ENCODE results near the gene IRAG1.

IRAG1 gene

DNA sequence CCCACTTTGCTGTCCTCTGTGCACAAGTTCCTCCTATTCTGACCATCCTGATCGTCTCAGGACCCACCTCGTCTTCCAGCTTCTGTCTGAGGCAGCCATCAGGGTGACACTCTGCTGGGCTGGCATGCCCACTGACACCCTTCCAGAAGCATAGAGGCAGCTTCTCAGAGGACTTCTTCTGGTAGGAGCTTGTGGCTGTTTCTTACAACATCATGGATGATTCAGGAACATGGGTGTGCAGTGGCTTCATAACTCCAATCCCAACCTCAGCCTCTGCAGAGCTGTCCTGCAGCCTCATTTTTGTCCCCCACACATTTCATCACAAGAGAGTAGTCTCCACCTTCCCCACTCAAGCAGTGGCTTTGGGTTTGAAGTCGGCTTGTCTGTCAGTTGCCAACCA is 36.6 kb upstream of the IRAG1 start:
- H3K27me3 ChIP-seq, result no peaks in the 10 kb centered on the region
- no peak for DNase-seq
- no peaks in the 10 kb centered on the region for H3K9me3 ChIP-seq
- H3K4me1 ChIP-seq, result no peaks in the 10 kb centered on the region
- TF ChIP-seq, protein P1, sequence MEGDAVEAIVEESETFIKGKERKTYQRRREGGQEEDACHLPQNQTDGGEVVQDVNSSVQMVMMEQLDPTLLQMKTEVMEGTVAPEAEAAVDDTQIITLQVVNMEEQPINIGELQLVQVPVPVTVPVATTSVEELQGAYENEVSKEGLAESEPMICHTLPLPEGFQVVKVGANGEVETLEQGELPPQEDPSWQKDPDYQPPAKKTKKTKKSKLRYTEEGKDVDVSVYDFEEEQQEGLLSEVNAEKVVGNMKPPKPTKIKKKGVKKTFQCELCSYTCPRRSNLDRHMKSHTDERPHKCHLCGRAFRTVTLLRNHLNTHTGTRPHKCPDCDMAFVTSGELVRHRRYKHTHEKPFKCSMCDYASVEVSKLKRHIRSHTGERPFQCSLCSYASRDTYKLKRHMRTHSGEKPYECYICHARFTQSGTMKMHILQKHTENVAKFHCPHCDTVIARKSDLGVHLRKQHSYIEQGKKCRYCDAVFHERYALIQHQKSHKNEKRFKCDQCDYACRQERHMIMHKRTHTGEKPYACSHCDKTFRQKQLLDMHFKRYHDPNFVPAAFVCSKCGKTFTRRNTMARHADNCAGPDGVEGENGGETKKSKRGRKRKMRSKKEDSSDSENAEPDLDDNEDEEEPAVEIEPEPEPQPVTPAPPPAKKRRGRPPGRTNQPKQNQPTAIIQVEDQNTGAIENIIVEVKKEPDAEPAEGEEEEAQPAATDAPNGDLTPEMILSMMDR (IDR thresholded peaks at IDR 0.05; ENCODE audit: low read depth, low read length), result no peak
- no peaks in the 10 kb centered on the region for H3K36me3 ChIP-seq
- H3K4me3 ChIP-seq (ENCODE audit: low read depth, low read length), result no peak overlapping the region

DNA sequence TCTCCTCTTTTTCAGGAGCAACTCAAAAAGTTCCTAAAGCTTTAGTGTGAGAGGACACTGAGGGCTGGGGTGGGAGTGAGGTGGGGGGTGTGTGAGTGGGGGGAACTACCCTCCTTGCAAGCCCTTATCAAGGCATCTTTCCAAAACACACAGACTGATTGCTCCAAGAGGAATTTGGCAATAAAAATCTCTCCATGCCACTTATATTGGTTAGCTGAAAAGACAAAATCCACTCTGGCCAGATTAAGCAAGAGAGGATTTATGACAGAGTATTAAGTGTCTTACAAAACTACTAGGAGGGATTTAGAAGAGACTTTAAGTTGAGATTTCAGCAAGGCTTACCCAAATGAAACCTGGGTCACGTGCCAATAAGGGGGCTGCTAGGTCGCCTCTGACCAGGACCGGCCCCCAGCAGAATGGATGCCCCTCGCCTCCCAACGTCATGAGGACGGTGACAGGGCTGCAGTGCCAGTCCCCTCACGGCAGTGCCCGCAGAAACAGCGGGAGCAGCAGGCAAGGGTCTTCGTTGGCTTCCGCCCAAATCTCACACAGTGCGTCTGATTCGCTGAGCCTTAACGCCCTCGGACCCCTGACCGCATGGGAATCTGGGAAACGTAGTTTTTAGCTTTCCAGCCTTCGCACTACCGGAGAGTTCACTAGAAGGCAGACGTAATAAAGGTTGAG is 35.4 kb upstream of the IRAG1 start:
- no peaks in the 10 kb centered on the region for H3K27me3 ChIP-seq
- no peak for DNase-seq
- TF ChIP-seq, protein P1 (IDR thresholded peaks at IDR 0.05; ENCODE audit: low read depth, low read length), result no peak
- no peaks in the 10 kb centered on the region for H3K36me3 ChIP-seq
- no peaks in the 10 kb centered on the region for H3K4me1 ChIP-seq
- H3K9me3 ChIP-seq, result no peaks in the 10 kb centered on the region
- no peak overlapping the region for H3K4me3 ChIP-seq (ENCODE audit: low read depth, low read length)

- H3K27me3 ChIP-seq, result no peaks in the 10 kb centered on the region
- H3K36me3 ChIP-seq, result no peaks in the 10 kb centered on the region
- TF ChIP-seq, protein P1 (IDR thresholded peaks at IDR 0.05; ENCODE audit: low read depth, low read length), result no peak
- no peaks in the 10 kb centered on the region for H3K9me3 ChIP-seq
- no peaks in the 10 kb centered on the region for H3K4me1 ChIP-seq
- DNase-seq, result no peak
- H3K4me3 ChIP-seq (ENCODE audit: low read depth, low read length), result no peak overlapping the region
Measured at GRCh38 chr11:10728154-10728553, 34.6 kb upstream of the IRAG1 start.

GRCh38 chr11:10727146-10727851 is 33.7 kb upstream of the IRAG1 start:
- no peaks in the 10 kb centered on the region for H3K36me3 ChIP-seq
- H3K9me3 ChIP-seq, result no peaks in the 10 kb centered on the region
- H3K27me3 ChIP-seq, result no peaks in the 10 kb centered on the region
- TF ChIP-seq, protein P1 (IDR thresholded peaks at IDR 0.05; ENCODE audit: low read depth, low read length), result no peak
- H3K4me3 ChIP-seq (ENCODE audit: low read depth, low read length), result no peak overlapping the region
- no peak for DNase-seq
- H3K4me1 ChIP-seq, result no peaks in the 10 kb centered on the region

GRCh38 chr11:10725907-10726253 is 32.3 kb upstream of the IRAG1 start:
- no peak overlapping the region for H3K4me3 ChIP-seq (ENCODE audit: low read depth, low read length)

More at GRCh38 chr11:10725907-10726253, 32.3 kb upstream of the IRAG1 start:
- no peaks in the 10 kb centered on the region for H3K36me3 ChIP-seq
- no peaks in the 10 kb centered on the region for H3K9me3 ChIP-seq
- no peaks in the 10 kb centered on the region for H3K4me1 ChIP-seq
- TF ChIP-seq, protein P1 (IDR thresholded peaks at IDR 0.05; ENCODE audit: low read depth, low read length), result no peak
- H3K27me3 ChIP-seq, result no peaks in the 10 kb centered on the region
- no peak for DNase-seq
